IMR-90 (cell line): Measurements from ENCODE around the gene SMARCA2. TPM values are rescaled to one million over a fixed set of nuclear protein-coding genes. Genes with fewer than 3 reads are reported as not detected.

Experiments
- ATAC-seq: fragments of 200-7000 bp; cut with Tn5 transposase; 2 replicates; pipeline ENCODE4 v1.9.1; 2020; ENCODE audit warnings: low read depth, mild to moderate bottlenecking, moderate library complexity
- BruUV-seq: library from RNA; stranded (reverse); fragments of 400-500 nt; replicated peaks from 2 replicates; lab custom pipeline; 2021; lab: Mats Ljungman, UMichigan
- CTCF ChIA-PET: fragments of 300-600 bp; formaldehyde crosslinking; extraction: SDS; loops from one replicate; lab custom pipeline; 2021; ENCODE audit warnings: antibody characterized with exemption; lab: Yijun Ruan, JAX
- POLR2A ChIA-PET: fragments of 300-600 bp; sonication (Branson Sonifier 250); formaldehyde crosslinking; loops from one replicate; lab custom pipeline; 2022; ENCODE audit warnings: antibody characterized with exemption; ENCODE audit not compliant: unreplicated experiment; lab: Charles Lee
- DNase-seq: peaks from one replicate; pipeline ENCODE4 v3.0.0; 2013
- H2AFZ ChIP-seq: replicated peaks from 2 replicates; pipeline ENCODE3; 2013; ENCODE audit warnings: low read length, mild to moderate bottlenecking; ENCODE audit not compliant: poor library complexity
- H2AK5ac ChIP-seq: 2 replicates; pipeline ENCODE4 v1.6.1; 2013; ENCODE audit warnings: low read depth, low read length, inconsistent platforms
- H2AK9ac ChIP-seq: replicated peaks from 2 replicates; pipeline ENCODE3; 2013; ENCODE audit warnings: mild to moderate bottlenecking, low read depth, low read length, moderate library complexity; ENCODE audit not compliant: poor library complexity
- H2BK120ac ChIP-seq: 2 replicates; pipeline ENCODE4 v1.6.1; 2013; ENCODE audit warnings: low read depth, low read length, inconsistent platforms
- H2BK15ac ChIP-seq: 3 replicates; pipeline ENCODE4 v1.6.1; 2013; ENCODE audit warnings: low read depth, low read length, inconsistent platforms
- H2BK20ac ChIP-seq: 2 replicates; pipeline ENCODE4 v1.6.1; 2013; ENCODE audit warnings: low read depth, mild to moderate bottlenecking, inconsistent platforms, low read length, moderate library complexity
- H2BK5ac ChIP-seq: 2 replicates; pipeline ENCODE4 v1.6.1; 2013; ENCODE audit warnings: mild to moderate bottlenecking, low read depth, low read length, inconsistent platforms; ENCODE audit not compliant: poor library complexity, severe bottlenecking
- H3K14ac ChIP-seq: replicated peaks from 2 replicates; pipeline ENCODE4 v1.6.1; 2013; ENCODE audit warnings: low read depth, low read length, inconsistent platforms
- H3K18ac ChIP-seq: 2 replicates; pipeline ENCODE4 v1.6.1; 2013; ENCODE audit warnings: low read depth, low read length, control low read depth
- H3K23ac ChIP-seq: 2 replicates; pipeline ENCODE4 v1.6.1; 2013; ENCODE audit warnings: low read depth, low read length, inconsistent platforms
- H3K27ac ChIP-seq: 2 replicates; pipeline ENCODE4 v1.5.1; 2013; ENCODE audit warnings: mild to moderate bottlenecking, control low read depth, low read length; ENCODE audit not compliant: insufficient read depth
- H3K27me3 ChIP-seq: 2 replicates; pipeline ENCODE4 v1.6.1; 2013; ENCODE audit warnings: low read length; ENCODE audit not compliant: control insufficient read depth, insufficient read depth
- H3K36me3 ChIP-seq: 2 replicates; pipeline ENCODE4 v1.6.1; 2013; ENCODE audit warnings: low read length, mixed read lengths; ENCODE audit not compliant: control insufficient read depth, insufficient read depth
- H3K4ac ChIP-seq: 2 replicates; pipeline ENCODE4 v1.6.1; 2013; ENCODE audit warnings: low read depth, low read length, inconsistent platforms
- H3K4me1 ChIP-seq: 2 replicates; pipeline ENCODE4 v1.6.1; 2013; ENCODE audit warnings: low read length, mixed read lengths; ENCODE audit not compliant: control insufficient read depth, insufficient read depth
- H3K4me2 ChIP-seq: 2 replicates; pipeline ENCODE4 v1.6.1; 2013; ENCODE audit warnings: low read depth, mild to moderate bottlenecking, control low read depth, low read length, moderate library complexity
- H3K4me3 ChIP-seq: 2 replicates; pipeline ENCODE4 v1.5.1; 2013; ENCODE audit warnings: low read depth, mild to moderate bottlenecking, control low read depth, low read length, moderate library complexity; ENCODE audit not compliant: insufficient read depth
- H3K56ac ChIP-seq: 2 replicates; pipeline ENCODE4 v1.6.1; 2013; ENCODE audit warnings: low read length, inconsistent platforms; ENCODE audit not compliant: insufficient read depth; ENCODE audit errors: extremely low read depth
- H3K79me1 ChIP-seq, 2 experiments: 2 replicates each; pipeline ENCODE4 v1.6.1; 2013; ENCODE audit warnings: low read length in 2 of 2, inconsistent platforms in 1 of 2, low read depth in 1 of 2
- H3K9ac ChIP-seq: 2 replicates; pipeline ENCODE4 v1.6.1; 2013; ENCODE audit warnings: low read depth, low read length, control low read depth
- H3K9me1 ChIP-seq: 2 replicates; pipeline ENCODE4 v1.6.1; 2013; ENCODE audit warnings: low read length, inconsistent platforms; ENCODE audit not compliant: insufficient read depth
- H3K9me3 ChIP-seq: 2 replicates; pipeline ENCODE4 v1.6.1; 2013; ENCODE audit warnings: low read length; ENCODE audit not compliant: control insufficient read depth, insufficient read depth
- H4K20me1 ChIP-seq: 2 replicates; pipeline ENCODE4 v1.6.1; 2013; ENCODE audit warnings: low read length, inconsistent platforms; ENCODE audit not compliant: insufficient read depth
- H4K5ac ChIP-seq: 2 replicates; pipeline ENCODE4 v1.6.1; 2013; ENCODE audit warnings: mild to moderate bottlenecking, low read depth, low read length, control low read depth
- H4K8ac ChIP-seq, 2 experiments: 2 replicates each; pipeline ENCODE4 v1.6.1; 2013; ENCODE audit warnings: low read depth in 2 of 2, low read length in 2 of 2, control low read depth in 1 of 2, inconsistent platforms in 1 of 2
- H4K91ac ChIP-seq: 2 replicates; pipeline ENCODE4 v1.6.1; 2013; ENCODE audit warnings: low read depth, low read length, inconsistent platforms; ENCODE audit not compliant: insufficient read depth
- BHLHE40 ChIP-seq: fragments of 150-350 bp; IDR thresholded peaks from 2 replicates; pipeline ENCODE4 v1.6.1; 2016; ENCODE audit warnings: mild to moderate bottlenecking, low read depth, low read length
- MAZ ChIP-seq: IDR thresholded peaks from 2 replicates; pipeline ENCODE4 v1.6.1; 2012; ENCODE audit warnings: low read depth, mild to moderate bottlenecking, low read length, improper control_type of control experiment, moderate library complexity, borderline replicate concordance
- RAD21 ChIP-seq: IDR thresholded peaks from 2 replicates; pipeline ENCODE4 v1.6.1; 2012; ENCODE audit warnings: low read length, improper control_type of control experiment
- RCOR1 ChIP-seq: IDR thresholded peaks from 2 replicates; pipeline ENCODE4 v1.6.1; 2012; ENCODE audit warnings: mild to moderate bottlenecking, low read length, improper control_type of control experiment; ENCODE audit not compliant: insufficient replicate concordance
- SMC3 ChIP-seq: fragments of 150-350 bp; IDR thresholded peaks from 2 replicates; pipeline ENCODE4 v1.6.1; 2016; ENCODE audit warnings: low read depth, mild to moderate bottlenecking, antibody characterized with exemption, low read length, moderate library complexity
- whole genome bisulfite sequencing, 2 experiments: methylation state at CpG; one replicate each; pipeline versions ENCODE4 v1.1.5 to v1.1.7; 2013; ENCODE audit warnings: missing lambda C conversion rate in 2 of 2; ENCODE audit not compliant: insufficient read length in 1 of 2; ENCODE audit errors: extremely low coverage in 2 of 2; 5-methylcytosine and 5-hydroxymethylcytosine counted together
- dilution Hi-C: fragments of 300-500 bp; cut with HindIII; formaldehyde crosslinking; loops from one replicate; pipeline ENCODE4 v1.14.3; 2018; ENCODE audit warnings: low sequenced_read_pairs; ENCODE audit not compliant: unreplicated experiment
- in situ Hi-C: fragments of 300-500 bp; cut with MboI; formaldehyde crosslinking; loops from 3 replicates; pipeline ENCODE4 v1.14.3; 2019; ENCODE audit warnings: low sequenced_read_pairs, inconsistent platforms, mixed read lengths
- intact Hi-C: fragments of 100-400 bp; cut with micrococcal nuclease; formaldehyde crosslinking; loops from 2 replicates; pipeline ENCODE4 v1.10.0; 2022
- polyA plus RNA-seq, 3 experiments: library from polyadenylated mRNA; depleted of rRNA; stranded (reverse); fragments of >200 nt; gene quantifications; 2 replicates each; pipeline ENCODE4 v1.2.3, GENCODE V29; 2012; ENCODE audit warnings: low replicate concordance in 1 of 3
- total RNA-seq: library from RNA; depleted of rRNA; stranded (reverse); fragments of >200 nt; gene quantifications from 2 replicates; pipeline ENCODE4 v1.2.3, GENCODE V29; 2012
- TF ChIP-seq, protein P1 (sequence below): conservative IDR thresholded peaks from 2 replicates; pipeline ENCODE4 v1.5.1; 2012; ENCODE audit warnings: mild to moderate bottlenecking, low read depth, low read length, improper control_type of control experiment

SMARCA2 gene
- total and polyA plus RNA-seq, 2 of the 4 experiments (the other 2 are of a cell fraction): 25.3 to 26.7 TPM

GRCh38 chr9:2132484-2133082 lies 117.4 kb downstream of the SMARCA2 start:
- WGBS, 2 experiments: 100% methylated on average over 1 of the region's 3 CpGs; no CpG with 5 or more reads in 1 of the 2 experiments
- in situ Hi-C loops: loop anchor here (10.0 kb wide), 1 partner anchor 592 kb away; no protein-coding TSS in a partner anchor
- CTCF ChIA-PET: interaction anchor here (0.6 to 1.7 kb wide), 3 partner anchors 48 to 650 kb away, joined by 3 to 7 read pairs (median 5); no protein-coding TSS in a partner anchor

More at GRCh38 chr9:2132484-2133082, 117.4 kb downstream of the SMARCA2 start:
- Histone ChIP-seq H3K56ac (no peak overlapping the region), H4K8ac (no peak overlapping the region), H3K79me1 (peaks cover 3 to 6% of the 10 kb centered on the region in 2 experiments; a peak in 1 of 4 replicates), H3K14ac (no peak overlapping the region), H2BK15ac (no peak overlapping the region), H3K4me1 (peaks cover 4% of the 10 kb centered on the region; the same call in 1 of the 2 replicates), H4K91ac (no peak overlapping the region), H3K27ac (no peak overlapping the region), H2AK5ac (no peak overlapping the region), H3K9ac (no peak overlapping the region), H3K4me2 (no peak overlapping the region), H4K20me1 (no peaks in the 10 kb centered on the region; the same call in 1 of the 2 replicates), H3K18ac (no peak overlapping the region), H4K5ac (no peak overlapping the region), H2AK9ac (no peak overlapping the region), H2BK120ac (no peak overlapping the region), H3K9me1 (no peaks in the 10 kb centered on the region; the same call in 1 of the 2 replicates), H2AFZ (no peak overlapping the region), H3K4me3 (no peak overlapping the region), H3K23ac (no peak overlapping the region), H2BK5ac (no peak overlapping the region), H2BK20ac (no peak overlapping the region), H3K4ac (no peak overlapping the region), H3K36me3 (0 out of 2 replicates have a peak, but pooled peaks cover 1% of the 10 kb centered on the region), H3K9me3 (no peaks in the 10 kb centered on the region), H3K27me3 (no peaks in the 10 kb centered on the region)
- dilution Hi-C loops: no loop called here
- DNase-seq (peak; percentile 54), ATAC-seq (peak; percentile 73)
- BruUV-seq: no TSS peak
- POLR2A ChIA-PET: no interaction called here
- intact Hi-C loops: loop anchor here (1.0 to 5.0 kb wide), 2 partner anchors 596 to 705 kb away; no protein-coding TSS in a partner anchor
- TF ChIP-seq, protein P1, sequence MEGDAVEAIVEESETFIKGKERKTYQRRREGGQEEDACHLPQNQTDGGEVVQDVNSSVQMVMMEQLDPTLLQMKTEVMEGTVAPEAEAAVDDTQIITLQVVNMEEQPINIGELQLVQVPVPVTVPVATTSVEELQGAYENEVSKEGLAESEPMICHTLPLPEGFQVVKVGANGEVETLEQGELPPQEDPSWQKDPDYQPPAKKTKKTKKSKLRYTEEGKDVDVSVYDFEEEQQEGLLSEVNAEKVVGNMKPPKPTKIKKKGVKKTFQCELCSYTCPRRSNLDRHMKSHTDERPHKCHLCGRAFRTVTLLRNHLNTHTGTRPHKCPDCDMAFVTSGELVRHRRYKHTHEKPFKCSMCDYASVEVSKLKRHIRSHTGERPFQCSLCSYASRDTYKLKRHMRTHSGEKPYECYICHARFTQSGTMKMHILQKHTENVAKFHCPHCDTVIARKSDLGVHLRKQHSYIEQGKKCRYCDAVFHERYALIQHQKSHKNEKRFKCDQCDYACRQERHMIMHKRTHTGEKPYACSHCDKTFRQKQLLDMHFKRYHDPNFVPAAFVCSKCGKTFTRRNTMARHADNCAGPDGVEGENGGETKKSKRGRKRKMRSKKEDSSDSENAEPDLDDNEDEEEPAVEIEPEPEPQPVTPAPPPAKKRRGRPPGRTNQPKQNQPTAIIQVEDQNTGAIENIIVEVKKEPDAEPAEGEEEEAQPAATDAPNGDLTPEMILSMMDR: peak; percentile 71
- TF ChIP-seq RCOR1 (no peak), MAZ (no peak), SMC3 (peak; percentile 77), RAD21 (peak; percentile 85), BHLHE40 (no peak)
